ENCODE data around the gene RNF19B.
"Not testable (repeated sequence)": the region's sequence is repeated elsewhere in the genome, so short reads cannot be mapped to it uniquely, and the experiment has no call there.

RNF19B gene

DNA sequence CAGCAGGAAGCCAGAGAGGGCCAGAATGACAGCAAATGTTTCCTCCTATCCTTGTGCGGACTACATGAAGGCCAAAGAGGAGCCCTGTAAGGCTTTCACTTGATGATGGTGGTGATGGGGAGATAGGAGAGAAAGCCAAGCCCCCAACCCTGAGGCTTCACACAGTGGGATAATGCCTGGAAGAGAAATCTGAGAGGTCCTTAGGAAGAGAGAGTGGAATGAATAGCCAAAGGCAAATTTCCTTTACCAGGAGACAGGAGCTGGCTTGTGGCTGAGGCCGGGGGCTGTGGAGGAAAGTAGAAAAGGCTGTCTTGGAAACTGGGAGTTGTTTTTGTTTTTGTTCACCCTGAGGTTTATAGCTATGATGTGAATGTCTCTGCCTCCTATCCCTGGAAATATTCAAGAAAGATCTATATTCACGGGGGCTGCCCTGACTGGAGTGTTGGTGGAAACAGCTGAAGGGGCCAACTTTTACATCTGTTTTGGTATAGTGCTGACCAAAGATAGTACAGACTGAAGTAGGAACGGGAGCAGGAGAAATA, 13.0 kb upstream of the RNF19B start:
- Histone ChIP-seq H3K4me3 (replicated peaks; ENCODE audit: insufficient read depth, low read length) (no peak overlapping the region), H3K27ac (replicated peaks) (no peak overlapping the region), H3K27me3 (ENCODE audit: insufficient read depth, poor library complexity, severe bottlenecking) (peaks cover 3% of the 10 kb centered on the region)
- no peak for DNase-seq (ENCODE audit: low read depth in 1 of 2, low spot score in 1 of 2)
- no peak for TF ChIP-seq CTCF (IDR thresholded peaks at IDR 0.05; ENCODE audit: insufficient read depth, low read length)
- TF ChIP-seq POLR2AphosphoS5 (IDR thresholded peaks at IDR 0.05; ENCODE audit: low read depth): no peak
- TF ChIP-seq, protein P1, sequence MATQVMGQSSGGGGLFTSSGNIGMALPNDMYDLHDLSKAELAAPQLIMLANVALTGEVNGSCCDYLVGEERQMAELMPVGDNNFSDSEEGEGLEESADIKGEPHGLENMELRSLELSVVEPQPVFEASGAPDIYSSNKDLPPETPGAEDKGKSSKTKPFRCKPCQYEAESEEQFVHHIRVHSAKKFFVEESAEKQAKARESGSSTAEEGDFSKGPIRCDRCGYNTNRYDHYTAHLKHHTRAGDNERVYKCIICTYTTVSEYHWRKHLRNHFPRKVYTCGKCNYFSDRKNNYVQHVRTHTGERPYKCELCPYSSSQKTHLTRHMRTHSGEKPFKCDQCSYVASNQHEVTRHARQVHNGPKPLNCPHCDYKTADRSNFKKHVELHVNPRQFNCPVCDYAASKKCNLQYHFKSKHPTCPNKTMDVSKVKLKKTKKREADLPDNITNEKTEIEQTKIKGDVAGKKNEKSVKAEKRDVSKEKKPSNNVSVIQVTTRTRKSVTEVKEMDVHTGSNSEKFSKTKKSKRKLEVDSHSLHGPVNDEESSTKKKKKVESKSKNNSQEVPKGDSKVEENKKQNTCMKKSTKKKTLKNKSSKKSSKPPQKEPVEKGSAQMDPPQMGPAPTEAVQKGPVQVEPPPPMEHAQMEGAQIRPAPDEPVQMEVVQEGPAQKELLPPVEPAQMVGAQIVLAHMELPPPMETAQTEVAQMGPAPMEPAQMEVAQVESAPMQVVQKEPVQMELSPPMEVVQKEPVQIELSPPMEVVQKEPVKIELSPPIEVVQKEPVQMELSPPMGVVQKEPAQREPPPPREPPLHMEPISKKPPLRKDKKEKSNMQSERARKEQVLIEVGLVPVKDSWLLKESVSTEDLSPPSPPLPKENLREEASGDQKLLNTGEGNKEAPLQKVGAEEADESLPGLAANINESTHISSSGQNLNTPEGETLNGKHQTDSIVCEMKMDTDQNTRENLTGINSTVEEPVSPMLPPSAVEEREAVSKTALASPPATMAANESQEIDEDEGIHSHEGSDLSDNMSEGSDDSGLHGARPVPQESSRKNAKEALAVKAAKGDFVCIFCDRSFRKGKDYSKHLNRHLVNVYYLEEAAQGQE (IDR thresholded peaks at IDR 0.05; ENCODE audit: insufficient replicate concordance, low read depth): no peak
- no peak for TF ChIP-seq SPI1 (IDR thresholded peaks at IDR 0.05; ENCODE audit: borderline replicate concordance, low read depth)
- no peak for TF ChIP-seq GABPA (IDR thresholded peaks at IDR 0.05; ENCODE audit: low read depth)

DNA sequence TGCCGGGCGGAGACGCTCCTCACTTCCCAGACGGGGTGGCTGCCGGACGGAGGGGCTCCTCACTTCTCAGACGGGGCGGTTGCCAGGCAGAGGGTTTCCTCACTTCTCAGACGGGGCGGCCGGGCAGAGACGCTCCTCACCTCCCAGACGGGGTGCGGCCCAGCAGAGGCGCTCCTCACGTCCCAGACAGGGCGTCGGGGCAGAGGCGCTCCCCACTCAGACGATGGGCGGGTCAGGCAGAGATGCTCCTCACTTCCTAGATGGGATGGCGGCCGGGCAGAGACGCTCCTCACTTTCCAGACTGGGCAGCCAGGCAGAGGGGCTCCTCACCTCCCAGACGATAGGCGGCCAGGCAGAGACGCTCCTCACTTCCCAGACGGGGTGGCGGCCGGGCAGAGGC, 10.4 kb upstream of the RNF19B start:
- H3K27ac ChIP-seq (replicated peaks); H3K27me3 ChIP-seq (ENCODE audit: insufficient read depth, poor library complexity, severe bottlenecking); H3K4me3 ChIP-seq (replicated peaks; ENCODE audit: insufficient read depth, low read length); DNase-seq (ENCODE audit: low read depth in 1 of 2, low spot score in 1 of 2): not testable (repeated sequence)

GRCh38 chr1:32973458-32973857, 8.8 kb upstream of the RNF19B start:
- H3K27ac ChIP-seq (replicated peaks); H3K4me3 ChIP-seq (replicated peaks; ENCODE audit: insufficient read depth, low read length); DNase-seq (ENCODE audit: low read depth in 1 of 2, low spot score in 1 of 2); H3K27me3 ChIP-seq (ENCODE audit: insufficient read depth, poor library complexity, severe bottlenecking): not testable (repeated sequence)

- no peak for TF ChIP-seq GABPA (IDR thresholded peaks at IDR 0.05; ENCODE audit: low read depth)
- no peak for TF ChIP-seq CTCF (IDR thresholded peaks at IDR 0.05; ENCODE audit: insufficient read depth, low read length)
- TF ChIP-seq, protein P1 (IDR thresholded peaks at IDR 0.05; ENCODE audit: insufficient replicate concordance, low read depth): no peak
- TF ChIP-seq POLR2AphosphoS5 (IDR thresholded peaks at IDR 0.05; ENCODE audit: low read depth): no peak
- no peak for TF ChIP-seq SPI1 (IDR thresholded peaks at IDR 0.05; ENCODE audit: borderline replicate concordance, low read depth)
- Histone ChIP-seq H3K27ac (replicated peaks) (no peak overlapping the region), H3K4me3 (replicated peaks; ENCODE audit: insufficient read depth, low read length) (0 out of 2 replicates have a peak overlapping the region, but pooled peaks have one; percentile 3), H3K27me3 (ENCODE audit: insufficient read depth, poor library complexity, severe bottlenecking) (peaks cover 9% of the 10 kb centered on the region)
- no peak for DNase-seq (ENCODE audit: low read depth in 1 of 2, low spot score in 1 of 2)
These were observed 8.3 kb upstream of the RNF19B start for GRCh38 chr1:32972814-32973428.

DNA sequence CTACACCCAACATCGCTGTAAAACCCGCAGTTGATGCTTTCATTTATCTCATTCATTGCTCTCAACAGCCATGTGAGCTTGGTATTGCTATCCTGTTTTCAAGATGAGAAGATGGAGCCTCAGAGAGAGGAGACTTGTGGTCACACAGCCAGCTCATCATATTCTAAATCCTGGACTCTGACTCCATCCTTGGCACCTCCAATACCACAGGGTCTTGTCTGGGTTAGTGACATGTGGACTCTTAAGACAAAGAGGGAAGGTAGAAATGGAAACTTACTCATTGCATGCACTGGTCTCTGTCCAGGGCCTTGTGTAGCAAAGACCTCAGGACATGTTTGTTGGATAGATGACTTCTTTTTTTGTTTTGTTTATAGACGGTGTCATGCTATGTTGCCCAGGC, 7.0 kb upstream of the RNF19B start:
- no peak for DNase-seq (ENCODE audit: low read depth in 1 of 2, low spot score in 1 of 2)
- no peak for TF ChIP-seq SPI1 (IDR thresholded peaks at IDR 0.05; ENCODE audit: borderline replicate concordance, low read depth)
- no peak for TF ChIP-seq GABPA (IDR thresholded peaks at IDR 0.05; ENCODE audit: low read depth)
- TF ChIP-seq, protein P1 (IDR thresholded peaks at IDR 0.05; ENCODE audit: insufficient replicate concordance, low read depth): no peak
- no peak for TF ChIP-seq CTCF (IDR thresholded peaks at IDR 0.05; ENCODE audit: insufficient read depth, low read length)
- no peak for TF ChIP-seq POLR2AphosphoS5 (IDR thresholded peaks at IDR 0.05; ENCODE audit: low read depth)
- H3K4me3 ChIP-seq (replicated peaks; ENCODE audit: insufficient read depth, low read length): no peak overlapping the region

More for the DNA sequence above, 7.0 kb upstream of the RNF19B start:
- Histone ChIP-seq H3K27ac (replicated peaks) (no peak overlapping the region), H3K27me3 (ENCODE audit: insufficient read depth, poor library complexity, severe bottlenecking) (peaks cover 9% of the 10 kb centered on the region)

Measured in HL-60 (cell line).